Measurements from ENCODE around the gene STAT3. TPM values are rescaled to one million over a fixed set of nuclear protein-coding genes. Genes with fewer than 3 reads are reported as not detected.

The STAT3 gene
- 65.2 and 74.6 TPM in 2 replicates for total RNA-seq (2021)
- percentile 81 among the genes with signal in this experiment for Bru-seq, nascent RNA
- BruChase-seq, experiment 1, labeled RNA remaining after a 2-hour chase = percentile 86 among the genes with signal in this experiment
- percentile 93 among the genes with signal in this experiment for BruChase-seq, experiment 2, labeled RNA remaining after a 6-hour chase
- long read RNA-seq, full-length matches to known transcripts = 35 of 79 reads
- long read RNA-seq, partial matches to known transcripts = 9 of 79 reads
- long read RNA-seq, other reads (novel, unspliced or antisense) = 35 of 79 reads

DNA sequence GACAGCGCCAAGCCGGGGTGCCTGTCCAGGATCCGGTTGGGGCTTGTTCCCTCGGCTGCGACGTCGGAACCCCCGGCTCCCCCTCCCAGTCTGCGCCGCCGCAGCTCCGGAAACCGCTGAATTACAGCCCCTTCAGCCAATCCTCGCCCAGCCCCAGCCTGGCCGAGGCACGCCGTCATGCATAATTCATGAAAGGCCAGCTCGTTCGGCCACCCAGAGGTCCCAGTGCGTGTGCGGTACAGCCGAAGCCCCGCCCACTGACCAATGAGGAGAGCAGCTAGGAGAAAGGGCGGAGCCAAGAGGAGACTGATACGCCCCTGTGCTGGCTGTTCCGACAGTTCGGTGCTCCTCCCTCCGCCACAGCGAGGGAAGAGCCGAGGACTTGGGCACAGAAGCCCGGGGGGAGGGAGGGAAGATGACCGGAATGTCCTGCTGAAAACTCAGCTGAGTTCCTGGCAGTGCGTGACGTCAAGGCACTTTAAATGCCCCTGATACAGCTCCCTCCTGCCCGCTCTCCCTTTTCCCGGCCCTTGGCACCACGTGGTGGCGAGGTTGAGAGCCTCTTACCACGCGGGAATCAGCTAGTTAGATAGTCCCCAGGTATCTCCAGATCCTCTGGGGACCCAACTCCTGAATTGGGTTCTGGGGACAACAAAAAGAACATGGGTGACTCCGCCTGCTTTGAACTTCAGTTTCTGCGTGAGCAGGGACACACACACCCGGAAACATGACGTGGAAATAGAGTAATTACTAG, at the start of gene STAT3:
Gene STAT3, minus strand, starts transcription at position 62 of the 754 bp plus-strand sequence. CDS start 39,926 bp downstream, outside the sequence.
- BruUV-seq (replicated peaks) = no TSS peak
- no peak for TF ChIP-seq EZH2 (IDR thresholded peaks at IDR 0.05; ENCODE audit: low read depth)
- TF ChIP-seq, protein P1, sequence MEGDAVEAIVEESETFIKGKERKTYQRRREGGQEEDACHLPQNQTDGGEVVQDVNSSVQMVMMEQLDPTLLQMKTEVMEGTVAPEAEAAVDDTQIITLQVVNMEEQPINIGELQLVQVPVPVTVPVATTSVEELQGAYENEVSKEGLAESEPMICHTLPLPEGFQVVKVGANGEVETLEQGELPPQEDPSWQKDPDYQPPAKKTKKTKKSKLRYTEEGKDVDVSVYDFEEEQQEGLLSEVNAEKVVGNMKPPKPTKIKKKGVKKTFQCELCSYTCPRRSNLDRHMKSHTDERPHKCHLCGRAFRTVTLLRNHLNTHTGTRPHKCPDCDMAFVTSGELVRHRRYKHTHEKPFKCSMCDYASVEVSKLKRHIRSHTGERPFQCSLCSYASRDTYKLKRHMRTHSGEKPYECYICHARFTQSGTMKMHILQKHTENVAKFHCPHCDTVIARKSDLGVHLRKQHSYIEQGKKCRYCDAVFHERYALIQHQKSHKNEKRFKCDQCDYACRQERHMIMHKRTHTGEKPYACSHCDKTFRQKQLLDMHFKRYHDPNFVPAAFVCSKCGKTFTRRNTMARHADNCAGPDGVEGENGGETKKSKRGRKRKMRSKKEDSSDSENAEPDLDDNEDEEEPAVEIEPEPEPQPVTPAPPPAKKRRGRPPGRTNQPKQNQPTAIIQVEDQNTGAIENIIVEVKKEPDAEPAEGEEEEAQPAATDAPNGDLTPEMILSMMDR (conservative IDR thresholded peaks at IDR 0.05) = no peak
- Histone ChIP-seq H3K36me3 (ENCODE audit: low read depth) (no peaks in the 10 kb centered on the region), H3K4me1 (replicated peaks; ENCODE audit: insufficient read depth) (peaks cover 30% of the 10 kb centered on the region), H2AFZ (peak within 1 kb of the TSS; percentile 81), H3K27me3 (ENCODE audit: insufficient read depth, low read depth) (no peaks in the 10 kb centered on the region), H3K27ac (peak within 1 kb of the TSS; percentile 39), H3K79me2 (ENCODE audit: low read depth) (peaks cover 40% of the 10 kb centered on the region), H3K9me3 (ENCODE audit: insufficient read depth, low read depth) (no peaks in the 10 kb centered on the region), H3K4me3 (peak within 1 kb of the TSS; percentile 77), H3K4me2 (peak within 1 kb of the TSS; percentile 85), H4K20me1 (ENCODE audit: insufficient read depth) (peaks cover 4% of the 10 kb centered on the region; the same call in 1 of the 2 replicates), H3F3A (ENCODE audit: insufficient read depth, low read depth) (peaks cover 32% of the 10 kb centered on the region; the same call in 1 of the 2 replicates), H3K9me2 (ENCODE audit: insufficient read depth) (no peaks in the 10 kb centered on the region)
- intact Hi-C loops (cut with micrococcal nuclease; ENCODE audit: unreplicated experiment) = loop anchor here (2.0 to 5.0 kb wide), 3 partner anchors 34 to 60 kb away; partner anchors contain the start of gene CAVIN1
- ChIA-PET CTCF (interaction anchor here (0.8 to 1.3 kb wide), 5 partner anchors 19 to 363 kb away, joined by 3 to 6 read pairs (median 5); partner anchors contain the start of gene CAVIN1), POLR2A (ENCODE audit: unreplicated experiment) (interaction anchor here (0.6 to 1.4 kb wide), 10 partner anchors 23 to 585 kb away, joined by 3 to 23 read pairs (median 6); partner anchors contain the start of gene CAVIN1)
- peak; percentile 98 to 100 for DNase-seq

DNA sequence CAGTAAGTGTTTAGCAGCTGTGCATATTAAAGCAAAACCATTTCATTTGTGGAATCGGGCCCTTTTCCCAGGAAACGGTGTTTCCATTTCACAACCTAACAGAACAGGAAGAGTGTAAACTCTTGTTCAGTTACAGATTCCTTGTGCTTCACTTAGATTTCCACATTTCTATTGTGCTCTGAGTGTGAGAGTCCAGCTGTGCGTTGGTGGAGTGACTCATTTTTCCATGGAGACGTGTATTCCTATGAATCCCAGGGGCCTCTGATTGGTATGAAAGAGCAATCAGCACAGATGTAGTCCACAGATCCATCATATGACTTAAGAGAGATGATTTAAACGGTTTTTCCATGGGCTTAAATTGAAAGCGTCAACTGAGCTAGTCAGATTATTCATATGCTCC, 48.1 kb upstream of the STAT3 start:
- no peak for DNase-seq
- Histone ChIP-seq H3K4me1 (replicated peaks; ENCODE audit: insufficient read depth) (peaks cover 22% of the 10 kb centered on the region), H4K20me1 (ENCODE audit: insufficient read depth) (no peaks in the 10 kb centered on the region), H3K4me2 (no peak overlapping the region), H3K27ac (no peak overlapping the region), H2AFZ (no peak overlapping the region), H3K27me3 (ENCODE audit: insufficient read depth, low read depth) (no peaks in the 10 kb centered on the region), H3K4me3 (no peak overlapping the region), H3F3A (ENCODE audit: insufficient read depth, low read depth) (peaks cover 18% of the 10 kb centered on the region), H3K36me3 (ENCODE audit: low read depth) (no peaks in the 10 kb centered on the region), H3K9me2 (ENCODE audit: insufficient read depth) (no peaks in the 10 kb centered on the region), H3K9me3 (ENCODE audit: insufficient read depth, low read depth) (no peaks in the 10 kb centered on the region; the same call in 1 of the 2 replicates), H3K79me2 (ENCODE audit: low read depth) (no peaks in the 10 kb centered on the region)
- CTCF ChIA-PET = no interaction called here
- BruUV-seq (replicated peaks) = no TSS peak
- TF ChIP-seq EZH2 (IDR thresholded peaks at IDR 0.05; ENCODE audit: low read depth) = no peak
- TF ChIP-seq, protein P1 (conservative IDR thresholded peaks at IDR 0.05) = no peak
- intact Hi-C loops (cut with micrococcal nuclease; ENCODE audit: unreplicated experiment) = no loop called here
- POLR2A ChIA-PET (ENCODE audit: unreplicated experiment) = no interaction called here

DNA sequence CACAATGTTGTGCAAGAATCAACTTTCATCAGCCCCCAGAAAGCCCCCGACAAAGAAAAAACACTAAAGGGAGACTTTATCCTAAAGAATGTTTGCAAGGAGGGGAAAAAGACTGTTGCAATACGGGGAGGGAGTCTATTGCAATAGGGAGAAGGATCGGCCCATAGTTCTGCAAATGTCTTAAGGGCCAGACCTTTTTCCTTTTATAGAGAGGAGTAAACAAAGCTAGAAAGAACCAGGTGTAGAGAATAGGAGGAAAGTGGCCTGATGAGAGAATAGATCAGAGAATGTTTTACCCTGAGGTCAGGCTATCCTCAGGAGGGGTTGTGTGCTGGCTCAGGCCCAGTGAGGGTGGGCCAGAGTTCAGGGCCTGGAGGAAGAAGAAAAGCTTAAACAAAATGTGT, 43.5 kb upstream of the STAT3 start:
- no peak overlapping the region for H3K4me2 ChIP-seq
- DNase-seq = peak in 1 of 2 experiments; percentile 48
- no peaks in the 10 kb centered on the region for H3K9me2 ChIP-seq (ENCODE audit: insufficient read depth)
- intact Hi-C loops (cut with micrococcal nuclease; ENCODE audit: unreplicated experiment) = no loop called here
- no peak overlapping the region for H2AFZ ChIP-seq
- TF ChIP-seq, protein P1 (conservative IDR thresholded peaks at IDR 0.05) = no peak
- no peak for TF ChIP-seq EZH2 (IDR thresholded peaks at IDR 0.05; ENCODE audit: low read depth)
- no peaks in the 10 kb centered on the region for H3K79me2 ChIP-seq (ENCODE audit: low read depth)
- POLR2A ChIA-PET (ENCODE audit: unreplicated experiment) = interaction anchor here (0.5 to 0.7 kb wide), 2 partner anchors 34 to 569 kb away, joined by 4 to 12 read pairs; no protein-coding TSS in a partner anchor
- peak overlapping the region; percentile 50; the same call in 1 of the 2 replicates for H3K27ac ChIP-seq
- BruUV-seq (replicated peaks) = no TSS peak
- peaks cover 37% of the 10 kb centered on the region for H3F3A ChIP-seq (ENCODE audit: insufficient read depth, low read depth)
- CTCF ChIA-PET = interaction anchor here (0.6 kb wide), 1 partner anchor 40 kb away, joined by 3 read pairs; no protein-coding TSS in a partner anchor
- no peaks in the 10 kb centered on the region for H3K27me3 ChIP-seq (ENCODE audit: insufficient read depth, low read depth)
- no peaks in the 10 kb centered on the region for H4K20me1 ChIP-seq (ENCODE audit: insufficient read depth)
- H3K36me3 ChIP-seq (ENCODE audit: low read depth) = no peaks in the 10 kb centered on the region
- H3K9me3 ChIP-seq (ENCODE audit: insufficient read depth, low read depth) = no peaks in the 10 kb centered on the region; the same call in 1 of the 2 replicates
- H3K4me1 ChIP-seq (replicated peaks; ENCODE audit: insufficient read depth) = peaks cover 34% of the 10 kb centered on the region
- H3K4me3 ChIP-seq = no peak overlapping the region

All from PC-9 (cell line).